DMS153 treated with DMSO at 0.1 percent for 48 hours (cell line): ENCODE results near the gene SMCHD1.
"Not testable (repeated sequence)": the region's sequence is repeated elsewhere in the genome, so short reads cannot be mapped to it uniquely, and the experiment has no call there.

ENCODE experiments used
- DNase-seq: peaks from one replicate; lab custom pipeline; 2025; ENCODE audit not compliant: unreplicated experiment; lab: John Stamatoyannopoulos, UW

Gene SMCHD1

DNA sequence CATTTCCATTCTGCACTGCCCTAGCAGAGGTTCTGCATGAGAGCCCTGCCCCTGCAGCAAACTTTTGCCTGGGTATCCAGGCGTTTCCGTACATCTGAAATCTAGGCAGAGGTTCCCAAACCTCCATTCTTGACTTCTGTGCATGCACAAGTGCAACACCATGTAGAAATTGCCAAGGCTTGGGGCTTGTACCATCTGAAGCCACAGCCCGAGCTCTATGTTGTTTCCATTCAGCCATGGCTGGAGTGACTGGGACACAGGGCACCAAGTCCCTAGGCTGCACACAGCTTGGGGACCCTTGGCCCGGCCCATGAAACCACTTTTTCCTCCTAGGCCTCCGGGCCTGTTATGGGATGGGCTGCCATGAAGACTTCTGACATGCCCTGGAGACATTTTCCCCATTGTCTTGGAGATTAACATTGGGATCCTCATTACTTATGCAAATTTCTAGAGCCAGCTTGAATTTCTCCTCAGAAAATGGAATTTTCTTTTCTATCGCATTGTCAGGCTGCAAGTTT lies 154.2 kb downstream of the SMCHD1 start:
- DNase-seq = not testable (repeated sequence)

GRCh38 chr18:2811416-2811815 lies 155.9 kb downstream of the SMCHD1 start:
- no peak for DNase-seq

DNA sequence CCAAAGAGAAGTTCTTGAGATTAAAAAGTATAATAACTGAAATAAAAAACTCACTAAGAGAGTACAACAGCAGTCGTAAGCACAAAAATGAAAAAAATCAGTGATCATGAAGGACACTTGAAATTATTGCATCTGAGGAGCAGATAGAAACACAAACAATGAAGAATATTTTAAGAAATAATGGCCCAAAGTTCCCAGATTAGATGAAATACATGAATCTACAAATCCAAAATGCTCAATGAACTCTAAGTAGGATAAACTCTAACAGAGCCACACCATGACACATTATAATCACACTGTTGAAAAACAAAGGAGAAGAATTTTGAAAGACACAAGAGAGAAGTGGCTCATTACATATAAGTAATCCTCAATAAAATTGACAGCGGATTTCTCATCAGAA lies 159.4 kb downstream of the SMCHD1 start:
- no peak for DNase-seq

DNA sequence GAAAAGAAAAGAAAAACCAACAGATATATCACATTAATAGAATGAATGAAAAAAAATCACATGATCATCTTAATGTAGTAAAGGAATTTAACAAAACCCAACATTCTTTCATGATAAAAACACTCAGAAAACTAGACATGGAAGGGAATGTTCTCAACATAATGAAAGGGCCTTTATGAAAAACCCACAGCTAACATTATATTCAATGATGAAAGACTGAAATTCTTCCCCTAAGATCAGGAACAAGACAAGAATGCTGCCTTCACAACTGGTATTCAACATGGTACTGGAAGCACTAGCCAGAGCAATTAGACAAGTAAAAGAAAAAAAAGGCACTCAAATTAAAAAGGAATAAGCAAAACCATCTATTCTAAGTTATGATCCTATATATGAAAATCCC lies 162.8 kb downstream of the SMCHD1 start:
- DNase-seq = no peak

GRCh38 chr18:2821695-2822094 lies 166.2 kb downstream of the SMCHD1 start:
- DNase-seq = no peak

DNA sequence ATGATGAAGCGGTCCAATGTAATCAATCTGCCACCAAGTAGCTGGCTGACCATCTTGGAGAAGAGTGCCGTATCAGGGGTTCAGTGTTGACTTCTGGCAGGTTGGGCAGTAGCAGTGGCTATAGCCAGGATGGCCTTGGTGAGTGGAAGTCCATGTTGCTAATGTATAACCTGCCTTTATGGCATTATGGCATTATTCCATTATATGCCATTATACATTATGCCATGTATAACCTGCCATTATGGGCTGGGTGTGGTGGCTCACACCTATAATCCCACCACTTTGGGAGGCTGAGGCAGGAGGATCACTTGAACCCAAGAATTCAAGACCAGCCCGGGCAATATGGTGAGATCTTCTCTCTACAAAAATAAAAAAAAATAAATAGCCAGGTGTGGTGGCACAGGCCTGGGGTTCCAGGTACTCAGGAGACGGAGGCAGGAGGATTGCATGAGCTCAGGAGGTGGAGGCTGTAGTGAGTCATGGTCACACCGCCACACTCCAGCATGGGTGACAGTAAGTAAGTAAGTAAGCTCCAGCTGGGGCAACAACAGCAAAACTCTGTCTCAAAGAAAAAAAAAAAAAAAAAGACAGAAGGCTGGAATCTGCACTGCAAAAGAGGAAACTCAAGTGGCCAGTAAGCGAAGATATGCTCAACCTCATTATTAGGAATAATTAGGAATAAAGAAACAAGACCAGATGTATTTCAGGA lies 166.8 kb downstream of the SMCHD1 start:
- no peak for DNase-seq

- DNase-seq = no peak
Measured at GRCh38 chr18:2823202-2823601, 167.7 kb downstream of the SMCHD1 start.

DNA sequence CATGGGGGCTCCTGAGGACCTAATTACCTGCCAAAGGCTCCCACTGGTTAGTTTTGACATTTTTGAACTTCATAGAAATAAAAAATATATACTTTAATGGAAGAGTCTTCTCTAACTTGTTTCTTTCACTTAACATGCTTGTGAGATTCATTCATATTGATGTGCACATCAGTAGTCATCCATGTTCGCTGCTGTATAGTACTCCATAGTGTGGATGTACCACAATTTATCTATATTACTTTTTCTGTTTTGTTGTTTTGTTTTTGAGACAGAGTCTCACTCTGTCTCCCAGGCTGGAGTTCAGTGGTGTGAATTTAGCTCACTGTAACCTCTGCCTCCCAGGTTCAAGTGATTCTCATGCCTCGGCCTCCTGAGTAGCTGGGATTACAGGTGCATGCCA lies 168.4 kb downstream of the SMCHD1 start:
- no peak for DNase-seq

DNA sequence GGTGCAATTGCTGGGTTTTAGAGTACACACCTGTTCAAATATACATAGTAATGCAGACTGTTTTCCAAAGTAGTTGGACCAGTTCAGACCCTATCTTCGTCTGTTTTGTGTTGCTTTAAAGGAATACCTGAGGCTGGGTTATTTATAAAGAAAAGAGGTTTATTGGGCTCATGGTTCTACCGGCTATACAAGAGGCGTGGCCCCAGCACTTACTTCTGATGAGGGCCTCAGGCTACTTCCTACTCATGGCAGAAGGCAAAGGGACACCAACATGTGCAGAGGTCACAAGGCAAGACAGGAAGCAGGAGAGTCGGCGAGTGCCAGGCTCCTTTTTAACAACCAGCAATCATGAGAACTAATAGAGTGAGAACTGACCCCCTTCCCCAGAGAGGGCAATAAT lies 169.3 kb downstream of the SMCHD1 start:
- DNase-seq = no peak

DNA sequence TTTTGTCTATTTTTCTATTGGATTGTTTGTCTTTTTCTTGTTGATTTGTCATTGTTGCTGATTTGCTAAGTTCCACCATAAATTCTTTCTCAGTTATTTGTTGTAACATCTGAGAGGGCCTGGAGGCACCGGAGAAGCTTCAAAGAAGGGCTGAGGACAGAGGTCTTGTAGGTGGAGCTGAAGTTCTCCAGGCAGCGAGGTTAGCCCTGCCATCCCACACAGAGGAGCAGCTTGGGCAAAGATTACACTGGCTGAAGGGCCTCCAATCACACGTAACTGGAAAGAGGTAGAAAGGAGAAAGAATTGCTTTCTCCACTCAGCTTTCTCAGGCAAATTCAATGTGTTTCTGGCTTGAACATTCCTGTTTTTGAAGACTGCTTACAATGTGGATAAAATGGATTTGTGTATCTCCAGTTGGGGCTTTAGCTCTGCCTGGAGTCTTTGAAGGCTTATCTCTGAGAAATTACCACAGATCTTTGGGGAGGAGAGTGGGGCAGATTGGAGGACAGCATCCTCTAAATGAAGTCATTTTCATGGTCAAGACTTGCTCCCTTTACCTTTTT lies 170.2 kb downstream of the SMCHD1 start:
- DNase-seq = no peak

GRCh38 chr18:2826581-2826980 lies 171.1 kb downstream of the SMCHD1 start:
- no peak for DNase-seq

GRCh38 chr18:2827061-2827460 lies 171.5 kb downstream of the SMCHD1 start:
- DNase-seq = no peak

DNA sequence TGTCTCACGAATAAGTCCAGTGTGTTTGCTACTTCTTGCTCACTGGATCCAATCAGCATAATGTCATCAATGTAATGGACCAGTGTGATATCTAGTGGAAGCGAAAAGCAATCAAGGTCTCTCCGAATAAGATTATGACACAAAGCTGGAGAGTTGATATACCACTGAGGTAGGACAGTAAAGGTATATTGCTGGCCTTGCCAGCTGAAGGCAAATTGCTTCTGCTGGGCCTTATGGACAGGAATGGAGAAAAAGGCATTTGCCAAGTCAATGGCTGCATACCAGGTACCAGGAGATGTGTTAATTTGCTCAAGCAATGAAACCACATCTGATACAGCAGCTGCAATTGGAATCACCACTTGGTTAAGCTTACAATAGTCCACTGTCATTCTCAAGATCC lies 180.6 kb downstream of the SMCHD1 start:
- not testable (repeated sequence) for DNase-seq

- not testable (repeated sequence) for DNase-seq
Measured at GRCh38 chr18:2837290-2837689, 181.8 kb downstream of the SMCHD1 start.

DNA sequence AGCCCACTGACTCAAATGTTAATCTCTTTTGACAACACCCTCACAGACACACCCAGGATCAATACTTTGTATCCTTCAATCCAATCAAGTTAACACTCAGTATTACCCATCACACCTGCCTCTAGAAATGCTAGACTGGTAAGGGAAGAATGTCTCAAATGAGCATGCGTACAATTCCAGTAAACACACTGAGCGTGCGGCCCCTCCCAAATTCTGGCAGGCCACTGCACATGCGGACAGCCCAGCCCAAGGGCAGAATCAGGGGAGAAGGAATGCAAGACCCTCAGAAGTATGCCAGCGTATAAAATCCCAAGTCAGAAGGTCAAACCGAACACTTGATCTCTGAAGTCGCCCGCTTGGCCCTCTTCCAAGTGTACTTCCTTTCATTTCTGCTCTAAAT lies 183.7 kb downstream of the SMCHD1 start:
- no peak for DNase-seq

- DNase-seq = no peak
Measured at GRCh38 chr18:2840521-2840920, 185.0 kb downstream of the SMCHD1 start.

DNA sequence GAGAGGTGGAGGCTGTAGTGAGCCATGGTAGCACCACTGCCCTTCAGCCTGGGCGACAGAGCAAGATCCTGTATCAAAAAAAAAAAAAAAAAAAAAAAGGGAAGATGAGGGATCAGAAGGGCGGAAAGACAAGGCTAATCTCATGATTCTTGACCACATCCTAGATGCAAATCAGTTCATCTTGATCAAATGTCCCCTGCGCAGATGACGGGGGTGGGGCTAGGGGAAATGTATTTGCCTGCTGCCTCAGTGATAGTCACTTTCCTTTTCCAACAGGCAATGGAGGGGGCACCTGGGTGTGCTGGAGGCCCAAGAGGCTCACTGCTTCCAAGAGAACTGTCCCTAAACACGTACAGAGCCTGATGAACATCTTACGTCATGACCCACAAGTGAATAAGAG lies 187.6 kb downstream of the SMCHD1 start:
- no peak for DNase-seq

DNA sequence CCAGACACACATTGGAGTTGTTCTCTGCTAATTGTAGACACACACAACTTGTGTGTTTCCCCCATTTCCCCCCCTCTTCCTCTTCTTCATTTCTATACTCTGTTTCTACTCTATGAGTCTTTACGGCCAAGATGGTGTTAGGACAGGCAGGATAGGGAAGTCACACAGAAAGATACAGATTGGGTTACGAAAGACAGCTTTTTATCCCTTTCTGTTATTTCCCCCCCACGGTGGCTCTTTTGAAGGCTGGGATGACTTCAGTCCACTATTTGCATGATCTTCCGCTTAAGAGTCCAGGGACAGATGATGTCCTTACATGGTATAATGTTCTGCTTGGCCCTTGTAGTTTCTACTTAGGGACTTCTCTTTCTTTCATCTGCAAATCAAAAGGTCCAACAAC lies 189.6 kb downstream of the SMCHD1 start:
- no peak for DNase-seq

DNA sequence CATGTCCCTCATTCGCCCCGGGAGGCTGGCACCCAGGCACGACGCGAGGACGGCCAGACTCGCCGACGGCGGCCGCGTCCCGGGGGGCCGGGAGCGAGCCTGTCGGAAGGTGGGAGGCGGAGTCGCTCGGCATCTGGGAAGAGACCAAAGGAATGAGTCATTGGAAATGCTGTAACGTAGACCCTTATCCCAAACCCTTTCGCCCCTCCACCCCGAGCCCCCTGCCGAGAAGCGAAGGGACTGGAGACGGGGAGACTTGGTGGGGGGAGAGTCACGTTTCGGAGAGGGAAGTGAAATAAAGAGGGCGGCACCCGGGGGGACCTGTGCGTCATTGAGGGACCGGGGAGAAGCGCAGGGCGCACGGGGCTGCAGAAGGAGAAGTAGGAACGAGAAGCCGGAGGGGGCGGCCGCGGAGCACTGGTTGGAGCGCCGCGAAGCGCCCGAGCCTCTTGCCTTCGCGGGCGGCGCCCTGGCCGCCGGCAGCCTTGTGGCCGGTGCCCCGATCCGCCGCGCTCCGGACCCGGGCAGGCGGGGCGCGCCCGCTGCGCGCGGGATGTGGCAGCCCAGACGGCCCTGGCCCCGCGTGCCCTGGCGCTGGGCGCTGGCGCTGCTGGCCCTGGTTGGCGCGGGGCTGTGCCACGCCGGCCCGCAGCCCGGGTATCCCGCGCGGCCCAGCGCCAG lies 191.2 kb downstream of the SMCHD1 start, which contains the start of gene EMILIN2:
Gene EMILIN2 (plus strand): TSS at position 371 of the 681 bp plus-strand sequence. CDS start 183 bp downstream, at position 554.
- DNase-seq = no peak

GRCh38 chr18:2847317-2848246 lies 192.1 kb downstream of the SMCHD1 start:
- no peak for DNase-seq
